Measurements from ENCODE around the gene PTPRN.
"Not testable (repeated sequence)": the region's sequence is repeated elsewhere in the genome, so short reads cannot be mapped to it uniquely, and the experiment has no call there.

PTPRN gene

DNA sequence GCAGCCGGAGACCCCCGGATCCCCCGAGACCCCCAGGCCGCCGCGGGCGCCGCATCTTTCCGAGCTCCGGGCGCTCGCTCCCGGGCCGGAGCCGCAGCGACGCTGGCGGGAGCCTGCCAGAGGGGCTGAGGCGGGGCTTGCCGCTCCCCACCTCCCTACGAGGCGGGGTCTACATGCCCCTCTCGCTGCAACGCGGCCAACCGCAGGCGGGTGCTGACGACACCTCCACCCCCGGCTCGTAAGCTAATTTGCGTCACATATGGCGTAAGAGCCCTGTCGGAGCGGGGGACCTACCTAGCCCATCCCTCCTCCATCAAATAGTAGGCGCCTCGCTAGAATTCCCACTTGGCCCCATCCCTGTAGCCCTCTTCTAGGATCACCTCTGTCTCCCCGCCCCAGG is at the start of gene PTPRN:
PTPRN (minus strand) TSS at position 124 of the 400 bp plus-strand sequence; CDS start at position 55, 69 bp downstream.
- DNase-seq = no peak

DNA sequence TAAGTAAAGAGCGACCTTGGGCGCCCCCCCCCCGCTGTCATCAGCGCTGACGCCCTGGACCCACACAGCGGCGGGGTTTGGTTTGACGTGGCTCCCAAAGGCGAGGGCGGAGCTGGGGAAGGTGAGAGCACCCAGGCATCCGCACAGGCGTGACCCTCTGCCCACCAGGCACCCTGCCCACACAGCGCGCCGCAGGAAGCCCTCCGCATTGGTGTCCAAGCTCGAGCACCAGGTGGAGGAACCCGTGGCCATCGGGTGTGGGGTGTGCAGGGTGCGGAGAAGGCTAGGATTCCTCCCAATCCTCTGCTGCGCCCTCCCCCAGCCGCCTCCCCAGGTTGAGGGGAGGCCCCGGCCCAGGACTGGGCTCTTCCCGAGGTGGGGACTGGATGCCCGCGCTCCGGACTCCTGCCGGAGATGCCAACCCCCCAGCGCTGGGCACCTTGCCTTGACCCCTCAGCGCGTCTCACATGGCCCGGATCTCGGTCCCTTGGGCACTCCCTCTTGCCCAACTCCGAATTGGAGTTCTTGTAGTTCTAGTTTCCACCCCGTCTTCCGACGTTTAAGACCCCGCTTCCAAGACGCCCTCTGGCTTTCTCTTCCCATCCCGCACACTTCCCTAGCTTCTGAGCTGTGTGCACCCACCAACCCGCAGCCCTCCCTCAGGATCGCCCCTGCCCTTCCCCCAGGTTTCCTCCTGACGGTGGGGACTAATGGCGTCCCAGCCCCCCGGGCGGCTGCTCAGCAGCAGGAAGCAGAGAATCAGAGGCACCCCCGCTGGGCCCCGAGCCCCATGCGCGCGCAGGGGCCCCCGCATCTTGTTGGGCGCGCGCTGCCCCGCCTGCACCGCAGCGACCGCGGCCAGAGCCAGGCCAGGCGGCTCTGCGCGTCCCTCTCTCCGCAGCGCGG is 49.2 kb upstream of the PTPRN start:
- no peak for DNase-seq

DNA sequence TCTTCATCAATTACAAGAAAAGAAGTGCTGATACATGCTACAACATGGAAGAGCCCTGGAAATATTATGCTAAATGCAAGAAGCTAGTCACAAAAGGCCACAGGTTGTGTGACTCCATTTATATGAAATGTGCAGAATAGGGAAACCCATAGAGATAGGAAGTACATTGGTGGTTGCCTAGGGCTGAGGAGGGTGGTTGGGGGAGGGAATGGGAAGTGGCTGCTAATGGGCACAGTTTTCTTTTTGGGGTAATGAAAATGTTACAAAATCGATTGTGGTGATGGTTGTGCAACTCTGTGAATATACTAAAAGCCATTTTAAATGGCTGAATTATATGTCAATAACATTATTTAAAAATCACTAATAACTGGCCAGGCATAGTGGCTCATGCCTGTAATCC is 47.6 kb upstream of the PTPRN start:
- no peak for DNase-seq

DNA sequence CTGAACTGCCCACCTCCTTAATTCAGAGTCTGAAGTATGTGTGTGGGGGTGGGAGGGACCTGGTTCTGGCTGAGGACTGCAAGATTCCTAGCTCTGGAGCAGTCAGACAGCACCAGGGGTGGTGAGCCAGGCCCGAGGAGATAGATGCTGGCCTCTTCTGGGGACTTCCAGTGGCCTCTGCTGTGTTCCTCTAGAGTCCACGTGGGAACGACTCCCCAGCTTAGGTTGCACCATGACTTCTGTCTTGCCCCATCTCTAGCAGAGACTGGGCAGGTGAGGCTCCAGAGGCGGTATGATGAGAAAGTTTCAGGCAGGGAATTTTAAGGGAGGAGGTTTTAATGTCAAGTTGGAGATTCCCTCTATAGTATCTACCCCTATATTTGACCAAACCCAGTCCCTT is 45.4 kb upstream of the PTPRN start:
- DNase-seq = no peak

DNA sequence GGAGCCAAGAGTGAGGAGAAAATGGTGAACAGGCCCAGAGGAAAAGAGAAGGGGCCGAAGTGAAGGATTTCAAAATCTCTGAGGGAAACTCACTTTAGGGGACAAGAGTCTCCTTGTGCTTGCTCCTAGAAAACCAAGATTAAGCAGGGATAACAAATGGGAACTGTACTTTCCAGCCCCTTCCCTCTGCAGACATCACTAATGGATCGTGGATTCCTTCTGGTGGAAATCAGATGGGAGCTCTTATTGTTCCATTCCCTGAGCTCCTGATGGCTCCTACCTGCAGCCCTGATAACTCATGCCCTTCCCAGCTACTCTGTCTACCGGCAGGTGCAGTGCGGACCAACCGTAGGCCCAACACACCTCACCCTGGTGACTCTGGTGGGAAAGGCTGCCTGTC is 43.9 kb upstream of the PTPRN start:
- no peak for DNase-seq

DNA sequence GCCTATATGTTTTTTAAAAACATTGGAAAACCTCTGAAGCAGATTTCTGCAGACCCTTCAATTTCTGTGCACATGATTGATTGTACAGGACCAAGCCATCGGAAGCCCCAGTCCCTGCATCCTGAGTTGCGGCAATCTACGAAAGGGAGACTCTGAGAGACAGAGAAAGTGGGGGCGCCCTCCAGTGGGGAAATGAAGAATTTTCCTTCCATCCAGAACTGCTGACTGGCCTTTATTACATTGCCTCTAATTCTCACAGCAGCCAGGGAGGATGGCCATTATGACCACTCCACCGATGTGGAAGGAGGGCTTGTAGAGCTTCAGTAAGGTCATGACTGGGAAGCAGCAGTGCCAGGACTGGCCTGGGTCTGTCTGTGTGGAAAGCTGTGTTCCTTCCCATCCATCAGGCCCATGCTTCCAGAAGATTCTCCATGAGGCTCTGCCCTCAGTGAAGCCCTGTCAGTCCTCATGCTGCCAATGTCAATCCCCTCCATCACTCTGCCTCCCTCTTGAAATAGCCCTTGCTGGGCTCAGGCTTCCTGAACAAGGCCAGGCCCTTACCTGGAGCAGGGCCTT is 43.3 kb upstream of the PTPRN start:
- peak; percentile 53 for DNase-seq

DNA sequence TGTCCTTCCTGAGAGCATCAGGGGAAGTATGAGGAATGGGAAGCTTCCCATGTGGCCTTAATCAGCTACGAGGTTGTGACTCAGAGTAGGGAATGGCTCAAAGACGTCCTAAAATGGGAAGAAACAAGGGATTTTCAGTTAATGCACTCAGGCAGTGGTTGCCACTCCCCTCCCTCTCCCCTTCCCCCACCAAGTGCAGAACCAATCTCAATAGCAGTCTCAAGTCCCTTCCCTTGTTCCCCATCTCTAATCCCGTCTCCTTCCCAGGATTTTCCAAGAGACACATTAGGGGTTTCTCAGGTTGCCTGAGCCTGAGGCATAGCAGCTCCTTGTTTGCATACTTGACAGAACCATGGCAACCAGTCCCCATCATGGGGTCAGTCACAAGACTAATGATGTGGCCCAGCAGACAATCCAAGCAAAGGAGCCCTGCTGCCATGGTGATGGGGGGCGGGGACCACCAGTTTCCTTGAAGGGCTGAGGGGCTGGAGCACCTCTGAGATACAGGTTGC is 41.6 kb upstream of the PTPRN start:
- no peak for DNase-seq

DNA sequence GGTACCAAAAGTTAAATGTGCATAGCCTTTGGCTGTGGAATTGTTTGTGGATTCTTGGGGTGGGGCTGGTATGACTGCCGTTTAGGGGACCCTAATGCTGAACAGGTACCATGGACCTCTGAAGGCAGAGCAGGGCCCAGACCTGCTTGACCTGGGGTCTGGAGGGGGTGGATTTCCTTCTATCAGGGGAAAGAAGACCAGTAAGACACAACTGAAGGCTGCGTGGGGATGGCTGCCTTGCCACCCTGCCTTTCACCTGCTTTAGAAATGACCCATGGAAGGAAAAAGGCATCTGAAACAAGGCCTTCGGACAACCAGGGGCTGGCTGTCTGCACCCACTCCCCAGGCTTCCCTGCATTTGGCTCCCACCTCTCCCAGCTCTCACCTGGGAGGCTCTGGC is 41.0 kb upstream of the PTPRN start:
- DNase-seq = no peak

DNA sequence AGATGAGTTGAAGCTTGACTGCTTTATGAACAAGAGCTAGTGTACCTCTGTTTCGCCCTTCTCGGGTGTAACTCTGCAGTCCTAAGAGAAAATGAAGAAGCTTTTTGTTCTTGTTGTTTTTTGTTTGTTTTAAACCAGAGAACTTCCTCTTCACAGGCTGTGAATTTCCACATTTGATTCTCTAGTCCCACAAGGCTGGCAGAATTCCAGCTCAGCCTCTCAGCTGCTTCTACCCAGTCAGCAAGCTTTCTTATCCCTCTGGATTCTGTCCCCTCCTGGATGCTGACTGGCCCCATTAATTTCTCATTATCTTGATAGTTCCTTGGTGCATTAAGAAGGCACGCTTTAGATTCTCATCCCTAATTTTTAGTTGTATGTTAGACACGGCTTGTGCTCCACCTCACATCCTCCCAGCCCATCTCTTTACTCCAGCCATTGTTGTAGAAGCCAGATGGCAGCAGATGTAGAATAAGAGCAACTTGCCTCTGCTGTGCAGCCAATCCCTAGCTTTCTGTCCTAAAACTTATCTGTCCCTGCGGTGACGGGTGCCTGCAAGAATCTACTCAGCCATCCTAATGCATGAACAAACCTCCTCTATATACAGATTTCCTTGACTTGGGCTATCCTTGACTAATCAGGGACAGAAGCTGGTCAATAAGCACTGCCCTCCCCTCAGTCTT is 35.7 kb upstream of the PTPRN start:
- DNase-seq = peak; percentile 19

DNA sequence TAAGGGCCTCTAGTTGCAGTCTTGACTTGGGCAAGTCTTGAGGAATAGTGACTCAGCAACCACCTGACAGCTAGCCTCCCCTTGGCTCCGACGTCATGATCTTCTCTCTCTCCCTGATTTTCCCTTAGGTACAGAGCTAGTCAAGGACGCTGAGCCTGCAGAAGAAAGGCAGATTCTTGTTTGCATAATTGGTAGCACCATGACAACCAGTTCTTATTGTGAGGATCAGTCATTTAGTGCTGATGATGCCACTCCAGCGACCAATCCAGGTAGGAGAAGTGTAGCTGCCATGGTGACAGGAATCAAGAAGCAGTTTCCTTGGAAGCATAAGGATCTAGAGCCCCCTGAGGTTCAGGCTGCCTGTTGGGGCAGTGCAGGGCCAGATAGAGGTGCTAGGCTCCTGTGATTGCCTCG is 26.2 kb upstream of the PTPRN start:
- DNase-seq = no peak

DNA sequence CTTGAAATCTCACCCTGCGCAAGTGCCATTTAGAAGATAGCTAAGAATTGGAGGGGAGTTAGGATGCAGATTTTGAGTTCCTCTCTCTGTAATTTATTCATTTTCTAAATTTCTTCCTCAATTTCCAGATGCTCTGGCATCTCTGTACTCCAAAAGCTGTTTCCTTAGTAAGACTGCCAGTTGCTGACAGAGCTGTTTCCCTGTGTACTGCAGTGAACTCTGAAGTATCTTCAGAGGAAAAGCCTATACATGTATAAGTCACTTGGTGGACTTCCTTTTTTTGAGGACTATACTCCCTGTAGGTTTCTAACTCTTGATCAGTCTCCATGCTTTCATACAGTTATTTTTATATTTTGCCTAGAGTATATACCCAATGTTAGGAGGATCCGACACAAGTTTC is 24.9 kb upstream of the PTPRN start:
- no peak for DNase-seq

DNA sequence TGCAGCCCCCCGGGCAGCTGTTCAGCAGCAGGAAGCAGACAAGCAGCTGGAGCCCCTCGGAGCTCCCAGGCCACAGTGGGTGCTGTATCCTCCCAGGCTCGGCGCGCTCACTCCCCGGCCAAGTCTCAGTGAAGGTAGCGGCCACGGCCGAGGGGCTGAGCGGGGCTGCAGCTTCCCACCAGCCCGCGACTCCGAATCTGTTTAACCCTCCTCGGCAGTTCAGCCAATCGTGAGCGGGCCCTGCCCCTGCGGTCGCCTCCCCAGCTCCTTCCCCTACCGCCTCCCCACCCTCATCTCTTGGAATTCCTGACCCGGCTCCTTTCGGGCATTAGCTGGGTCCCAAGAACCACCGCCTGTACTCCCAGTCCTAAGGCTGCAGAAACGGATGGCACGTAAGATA is 23.3 kb upstream of the PTPRN start, which contains the start of gene RESP18:
RESP18 (minus strand) TSS at position 203 of the 400 bp plus-strand sequence.
- DNase-seq = no peak

DNA sequence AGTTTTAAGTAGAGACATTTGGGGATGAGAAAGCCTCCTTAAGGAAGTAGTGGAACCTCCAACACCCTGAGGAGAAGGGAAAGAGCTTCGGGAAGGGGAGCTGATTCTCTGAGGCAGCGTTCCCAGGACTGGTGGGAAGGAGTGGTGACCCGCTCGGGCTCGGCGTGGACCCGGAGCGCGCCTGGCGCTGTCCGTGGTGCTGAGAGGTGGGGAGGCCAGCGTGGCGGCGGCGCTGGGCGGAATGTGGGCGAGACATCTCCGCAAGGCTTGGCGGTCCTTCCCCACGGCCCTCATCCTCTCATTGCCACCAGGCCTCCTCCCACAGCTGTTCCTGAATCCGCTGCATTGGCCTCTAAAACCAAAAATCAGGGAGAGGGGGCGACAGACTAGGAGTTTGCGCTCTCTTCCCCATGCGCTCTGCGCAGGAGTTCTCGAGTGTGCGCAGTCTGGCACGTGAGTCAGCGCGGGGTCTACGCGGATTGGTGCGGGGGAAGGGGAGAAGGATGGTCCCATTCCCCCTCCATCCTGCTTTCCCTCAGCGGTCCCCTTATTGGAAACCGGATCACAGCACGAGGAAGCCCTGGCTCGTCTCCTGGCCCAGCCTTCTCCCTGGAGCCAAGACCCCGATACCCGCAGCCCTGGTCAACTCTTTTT is 22.5 kb upstream of the PTPRN start:
- DNase-seq = no peak

DNA sequence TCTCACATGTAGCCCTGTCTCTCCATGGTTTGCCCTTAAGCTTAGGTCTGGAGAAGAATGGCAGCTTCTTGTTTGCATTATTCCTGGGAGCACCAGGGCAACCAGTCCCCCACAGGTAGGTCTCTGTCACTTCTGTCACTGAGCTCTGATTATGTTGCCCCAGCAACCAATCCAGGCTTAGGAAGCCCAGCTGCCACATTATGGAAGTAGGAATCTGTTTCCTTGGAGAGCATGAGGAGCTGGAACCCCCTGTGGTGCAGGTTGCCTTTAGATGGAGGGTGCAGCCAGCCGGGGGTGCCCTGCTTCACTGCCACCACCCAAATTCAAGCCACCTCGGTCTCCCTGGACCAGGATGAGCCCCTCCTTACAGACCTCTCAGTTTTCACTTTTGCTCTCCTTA is 18.5 kb upstream of the PTPRN start:
- no peak for DNase-seq

DNA sequence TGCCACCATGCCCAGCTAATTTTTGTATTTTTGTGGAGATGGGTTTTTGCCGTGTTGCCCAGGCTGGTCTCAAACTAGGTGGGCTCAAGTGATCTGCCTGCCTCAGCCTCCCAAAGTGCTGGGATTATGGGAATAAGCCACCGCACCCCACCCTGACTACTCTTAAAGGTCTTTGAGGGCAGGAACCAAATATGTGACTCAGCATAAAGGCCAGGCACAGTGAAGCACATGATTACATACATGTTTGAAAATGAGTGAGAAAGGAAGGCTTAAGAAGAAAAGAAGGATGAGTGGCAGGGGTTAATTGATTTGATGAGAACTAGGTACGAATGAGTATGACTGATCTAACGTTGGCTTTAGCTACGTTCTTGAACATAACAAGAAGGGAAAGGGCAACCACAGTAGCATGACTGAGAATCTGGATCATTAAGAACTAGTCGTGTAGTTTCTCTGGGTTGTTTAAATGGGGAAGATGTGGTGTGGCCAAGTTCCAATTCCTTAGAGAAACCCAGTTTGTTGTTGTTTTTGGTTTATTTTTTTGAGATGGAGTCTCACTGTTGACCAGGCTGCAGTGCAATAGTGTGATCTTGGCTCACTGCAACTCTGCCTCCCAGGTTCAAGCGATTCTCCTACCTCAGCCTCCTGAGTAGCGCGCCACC is 16.6 kb upstream of the PTPRN start:
- no peak for DNase-seq

DNA sequence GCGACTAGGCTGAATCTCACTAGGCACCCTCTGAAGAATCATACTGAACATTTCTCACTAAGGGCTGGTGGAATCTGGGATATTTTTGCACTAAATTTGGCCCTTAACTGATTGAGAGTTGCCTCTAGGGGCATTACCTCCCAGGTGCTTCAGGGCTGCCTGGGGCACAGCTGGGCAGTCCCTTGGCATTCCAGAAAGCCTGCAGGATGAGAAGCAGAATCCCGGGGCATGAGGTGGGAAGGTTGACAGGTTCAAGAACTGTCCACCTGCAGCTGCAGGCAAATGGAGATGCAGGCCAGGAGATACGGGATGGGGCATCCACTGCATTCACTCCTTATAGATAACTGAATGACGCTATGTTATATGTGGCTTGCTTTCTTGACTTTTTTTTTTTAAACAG is 15.9 kb upstream of the PTPRN start:
- DNase-seq = no peak

DNA sequence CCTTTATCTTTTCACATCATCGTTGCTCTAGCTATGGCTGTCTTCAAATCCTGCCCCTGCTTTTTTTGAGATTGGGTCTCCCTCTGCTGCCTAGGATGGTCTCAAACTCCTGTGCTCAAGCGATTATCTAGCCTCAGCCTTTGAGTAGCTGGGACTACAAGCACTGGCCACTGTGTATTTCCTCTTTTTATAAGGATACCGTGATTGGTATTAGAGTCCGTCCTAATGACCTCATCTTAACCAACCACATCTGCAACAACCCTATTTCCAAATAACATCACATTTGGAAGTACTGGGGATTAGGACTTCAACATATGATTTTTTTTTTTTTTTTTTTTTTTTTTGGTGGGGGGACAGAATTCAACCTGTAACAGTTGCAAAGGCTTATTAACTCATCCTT is 14.2 kb upstream of the PTPRN start:
- no peak for DNase-seq

DNA sequence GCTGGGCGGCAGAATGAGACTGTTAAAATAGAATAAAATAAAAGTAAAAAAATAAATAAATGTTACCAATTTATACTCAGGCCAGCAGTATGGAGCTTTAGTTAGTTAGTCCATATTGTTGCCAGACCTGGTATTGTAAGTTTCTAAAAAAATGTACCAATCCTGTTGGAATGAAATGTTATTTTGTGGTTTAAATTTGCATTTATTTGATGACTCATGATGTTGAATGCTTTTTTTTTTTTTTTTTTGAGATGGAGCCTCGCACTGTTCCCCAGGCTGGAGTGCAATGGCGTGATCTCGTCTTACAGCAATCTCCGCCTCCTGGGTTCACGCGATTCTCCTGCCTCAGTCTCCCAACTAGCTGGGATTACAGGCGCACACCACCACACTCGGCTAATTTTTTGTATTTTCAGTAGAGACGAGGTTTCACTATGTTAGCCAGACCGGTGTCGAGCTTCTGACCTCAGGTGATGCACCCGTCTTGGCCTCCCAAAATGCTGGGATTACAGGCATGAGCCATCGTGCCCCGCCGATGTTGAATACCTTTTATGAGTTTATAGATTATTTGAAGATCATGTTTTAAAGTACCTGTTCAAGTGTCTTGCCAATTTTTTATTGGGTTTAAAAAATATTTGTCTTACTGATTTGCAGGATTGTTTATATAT is 5.7 kb upstream of the PTPRN start:
- DNase-seq = no peak

DNA sequence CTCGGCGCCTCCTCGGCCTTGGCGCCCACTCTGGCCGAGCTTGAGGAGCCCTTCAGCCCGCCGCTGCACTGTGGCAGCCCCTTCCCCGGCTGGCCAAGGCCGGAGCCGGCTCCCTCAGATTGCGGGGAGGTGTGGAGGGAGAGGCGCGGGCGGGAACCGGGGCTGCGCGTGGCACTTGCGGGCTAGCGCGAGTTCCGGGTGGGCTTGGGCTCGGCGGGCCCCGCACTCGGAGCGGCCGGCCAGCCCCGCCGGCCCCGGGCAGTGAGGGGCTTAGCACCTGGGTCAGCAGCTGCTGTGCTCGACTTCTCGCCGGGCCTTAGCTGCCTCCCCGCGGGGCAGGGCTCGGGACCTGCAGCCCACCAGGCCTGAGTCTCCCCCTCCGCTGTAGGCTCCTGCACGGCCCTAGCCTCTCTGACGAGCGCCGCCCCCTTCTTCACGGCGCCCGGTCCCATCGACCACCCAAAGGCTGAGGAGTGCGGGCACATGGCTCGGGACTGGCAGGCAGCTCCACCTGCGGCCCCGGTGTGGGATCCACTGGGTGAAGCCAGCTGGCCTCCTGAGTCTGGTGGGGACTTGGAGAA is 3.6 kb upstream of the PTPRN start:
- not testable (repeated sequence) for DNase-seq

DNA sequence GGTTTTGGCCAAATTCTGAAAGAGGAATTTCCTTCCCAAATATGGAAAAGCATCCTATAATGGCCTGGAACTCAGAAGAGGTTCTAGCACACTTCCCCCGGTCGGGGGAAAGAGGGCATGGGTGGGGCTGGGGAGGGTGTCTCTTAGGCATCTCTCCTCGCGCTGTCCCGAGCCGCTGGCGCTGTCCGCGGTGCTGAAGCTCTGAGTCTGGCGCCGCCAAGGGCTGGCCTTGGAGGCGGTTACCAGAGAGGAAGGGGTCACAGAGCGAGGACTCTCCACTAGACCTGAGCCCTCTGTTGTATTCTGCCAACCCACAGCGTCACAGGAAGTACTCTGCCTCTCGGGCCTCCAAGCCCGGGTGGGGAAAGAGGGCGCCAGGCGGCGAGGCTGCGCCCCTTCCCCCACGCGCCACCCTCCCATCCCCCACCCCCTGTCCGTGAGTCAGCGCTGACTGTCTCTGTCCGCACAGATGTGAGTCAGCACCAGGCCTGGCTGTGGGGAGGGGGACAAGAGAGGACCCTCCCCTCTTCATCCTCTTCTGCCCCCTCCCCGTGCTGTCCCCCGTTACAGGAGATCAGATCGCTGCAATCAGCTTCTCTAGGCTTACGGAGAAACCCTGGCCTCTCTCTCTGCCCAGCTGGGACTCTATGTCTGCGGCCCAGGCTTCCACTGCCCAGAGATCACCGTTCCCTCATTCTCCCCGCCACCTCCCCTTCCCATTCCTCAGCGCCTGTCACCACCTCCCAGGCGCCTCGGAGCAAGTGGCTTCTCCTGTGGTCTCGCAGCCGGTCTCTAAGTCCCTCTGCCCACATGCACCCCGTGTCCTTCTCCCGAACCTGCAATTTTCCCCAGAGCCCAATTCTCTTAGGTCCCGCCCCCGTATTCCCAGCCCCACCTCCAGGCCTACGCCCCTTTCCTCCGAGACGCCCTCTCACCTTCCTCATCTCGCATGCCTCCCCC is 779 bp downstream of the PTPRN start:
- no peak for DNase-seq

All from NCI-H2107 (cell line).